UCSD-AML1 (cell line): ENCODE data around the gene HCFC1R1.

ENCODE experiments used
- DNase-seq: peaks from one replicate; lab custom pipeline; 2025; ENCODE audit not compliant: unreplicated experiment; lab: John Stamatoyannopoulos, UW

The HCFC1R1 gene

DNA sequence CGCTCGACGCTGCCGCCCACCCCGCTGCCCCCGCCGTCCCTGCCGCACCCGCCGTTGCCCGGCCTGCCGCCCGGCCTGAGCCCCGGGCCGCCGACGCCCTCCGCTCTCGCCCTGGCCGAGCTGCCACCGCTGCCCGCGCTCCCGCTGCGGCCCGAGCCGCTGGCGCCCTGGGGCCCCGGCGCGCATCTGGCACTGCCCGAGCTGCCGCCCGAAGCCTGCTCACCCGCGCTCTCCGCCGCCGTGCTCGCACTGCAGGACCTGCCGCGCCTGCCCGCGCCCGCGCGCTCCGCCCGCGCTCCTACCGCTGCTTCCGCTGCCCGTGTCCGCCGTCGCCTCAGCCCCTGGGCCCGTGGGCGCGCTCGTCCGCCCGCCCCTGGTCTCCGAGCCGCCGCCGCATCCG, 19.4 kb downstream of the HCFC1R1 start:
- peak; percentile 46 for DNase-seq

DNA sequence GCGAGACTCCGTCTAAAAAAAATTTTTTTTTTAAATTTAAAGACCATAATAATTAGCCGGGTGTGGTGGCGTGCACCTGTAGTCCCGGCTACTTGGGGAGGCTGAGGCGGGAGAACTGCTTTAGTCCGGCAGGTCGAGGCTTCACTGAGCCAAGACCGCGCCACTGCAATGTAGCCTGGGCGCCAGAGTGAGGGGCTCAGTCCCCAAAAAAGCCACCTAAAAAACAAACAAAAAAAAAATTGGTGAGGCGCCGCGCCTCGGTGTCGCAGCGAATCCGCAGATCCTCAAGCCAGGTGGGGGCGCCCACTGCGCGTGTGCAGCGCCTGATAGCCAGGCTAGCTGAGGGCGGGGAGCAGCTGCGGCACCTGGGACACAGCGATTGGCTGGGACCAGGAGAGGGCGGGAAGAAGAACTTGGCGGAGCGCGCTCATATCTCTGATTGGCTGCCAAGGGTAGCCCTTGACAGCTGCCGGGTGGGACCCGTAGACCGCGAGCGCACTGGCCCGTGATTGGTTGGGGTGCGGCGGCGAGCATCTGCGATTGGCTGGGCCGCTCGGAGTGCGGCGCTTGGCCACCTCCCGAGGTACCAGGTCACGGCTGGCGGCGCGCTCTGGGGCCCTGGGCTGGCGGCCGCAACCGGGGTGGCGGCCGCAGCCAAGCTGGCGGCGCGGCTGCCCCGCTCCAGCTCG, 20.0 kb downstream of the HCFC1R1 start:
- DNase-seq = peak; percentile 99

DNA sequence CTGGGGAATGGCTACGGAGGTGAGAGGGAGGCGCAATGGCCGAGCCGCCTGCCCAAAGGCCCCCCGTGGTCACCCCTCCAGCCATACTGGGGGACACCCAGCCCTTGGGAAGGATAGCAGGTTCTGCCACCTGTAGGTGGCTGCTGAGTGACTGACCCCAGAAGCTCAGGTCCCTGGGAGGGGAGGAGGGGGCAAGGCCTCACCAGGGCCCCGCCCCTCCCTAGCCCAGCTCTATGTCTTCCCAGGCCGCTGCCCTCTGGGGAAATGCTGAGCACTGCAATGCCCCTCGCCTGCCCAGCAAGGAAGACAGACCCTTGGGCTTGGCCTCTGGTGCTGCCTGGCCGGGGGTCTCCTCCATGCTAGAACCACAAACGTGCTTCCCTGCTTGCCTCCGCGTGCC, 22.4 kb downstream of the HCFC1R1 start:
- DNase-seq = no peak

DNA sequence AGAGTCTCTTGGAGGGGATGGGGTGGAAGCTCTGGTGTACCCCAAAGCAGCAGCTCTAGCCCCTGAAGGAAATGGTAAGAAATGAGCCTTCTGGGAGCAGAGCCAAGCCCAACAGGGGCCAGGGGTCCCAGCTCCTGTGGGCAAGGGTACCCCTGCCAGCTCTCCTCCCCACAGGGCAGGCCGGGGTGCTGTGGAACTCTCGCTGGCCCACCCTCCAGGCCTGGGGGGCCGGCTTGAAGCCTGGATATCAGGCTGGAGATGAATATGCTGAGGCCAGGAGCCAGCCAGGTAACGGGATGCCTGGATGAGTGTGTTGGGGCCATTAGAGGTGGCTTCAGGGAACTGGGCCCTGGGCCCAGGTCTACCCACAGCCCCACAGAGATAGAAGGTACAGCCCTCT, 23.2 kb downstream of the HCFC1R1 start:
- DNase-seq = no peak

DNA sequence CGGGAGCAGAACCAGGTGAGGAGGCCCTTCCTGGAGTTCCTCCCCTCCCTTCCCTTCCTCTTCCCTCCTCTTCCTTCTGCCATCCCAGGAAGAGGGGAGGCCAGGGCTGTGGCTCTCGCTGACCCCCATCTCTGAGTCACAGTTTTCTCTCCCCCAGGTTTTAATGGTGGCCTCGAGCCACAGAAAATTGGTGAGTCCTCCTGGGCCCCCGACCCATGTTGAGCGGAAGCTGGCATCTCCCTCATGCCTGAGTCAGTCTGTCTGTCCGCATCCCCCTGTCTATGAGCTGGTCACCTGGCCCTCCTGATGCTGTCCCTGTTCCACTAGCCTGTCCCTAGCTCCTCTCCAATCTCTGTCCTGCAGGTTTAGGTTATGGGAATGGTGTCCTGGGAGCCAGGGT, 23.8 kb downstream of the HCFC1R1 start:
- no peak for DNase-seq

DNA sequence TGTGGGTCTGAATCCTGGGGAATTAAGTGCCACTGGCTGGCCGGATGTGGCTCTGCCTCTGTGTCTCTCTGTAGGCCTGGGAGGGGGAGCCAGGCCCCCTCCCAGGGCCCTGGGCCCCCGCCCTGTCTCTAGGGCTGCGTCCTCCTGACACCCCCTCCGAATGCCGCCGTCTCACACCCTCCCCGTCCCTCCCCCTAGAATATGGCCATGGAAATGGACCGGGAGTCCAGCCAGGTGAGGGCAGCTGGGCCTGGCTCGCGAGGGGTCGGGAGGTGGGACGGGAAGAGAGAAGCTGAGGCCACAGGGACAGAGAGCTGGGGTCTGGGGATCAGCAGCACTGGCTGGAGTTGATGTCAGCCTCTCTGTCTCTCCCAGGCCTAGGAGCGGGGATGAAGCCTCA, 27.4 kb downstream of the HCFC1R1 start:
- DNase-seq = no peak

DNA sequence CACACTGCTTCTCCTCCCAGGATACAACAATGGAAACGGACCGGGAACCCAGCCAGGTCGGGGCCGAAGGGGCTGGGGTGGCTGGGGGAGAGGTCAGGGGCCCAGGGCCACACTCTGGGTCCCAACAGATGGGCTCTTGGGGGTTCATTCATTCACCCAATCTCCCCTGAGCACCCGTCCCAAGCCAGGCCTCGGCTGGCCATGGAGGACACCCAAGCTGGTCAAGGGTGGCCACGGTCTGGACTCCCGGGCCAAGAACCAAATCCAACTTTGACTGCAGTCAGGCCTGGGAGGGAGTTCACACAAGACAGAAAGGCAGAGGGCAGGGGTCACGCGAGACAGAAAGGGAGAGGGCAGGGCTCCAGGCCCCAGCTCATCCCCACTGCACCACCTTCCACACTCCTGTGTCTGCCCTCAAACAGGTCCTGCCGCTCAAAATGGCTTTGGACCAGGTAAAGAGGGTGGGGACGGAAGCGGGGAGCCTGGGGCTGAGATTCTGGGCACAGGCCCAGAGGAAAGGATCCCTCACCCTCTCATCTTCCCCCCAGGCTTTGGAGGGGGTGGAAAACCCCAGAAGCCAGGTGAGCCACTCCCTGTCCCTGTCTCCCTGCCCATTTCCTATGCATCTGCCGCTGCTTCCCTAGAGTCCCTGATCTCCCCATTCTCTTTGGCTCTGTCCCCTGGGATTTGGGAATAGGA, 31.2 kb downstream of the HCFC1R1 start:
- no peak for DNase-seq

DNA sequence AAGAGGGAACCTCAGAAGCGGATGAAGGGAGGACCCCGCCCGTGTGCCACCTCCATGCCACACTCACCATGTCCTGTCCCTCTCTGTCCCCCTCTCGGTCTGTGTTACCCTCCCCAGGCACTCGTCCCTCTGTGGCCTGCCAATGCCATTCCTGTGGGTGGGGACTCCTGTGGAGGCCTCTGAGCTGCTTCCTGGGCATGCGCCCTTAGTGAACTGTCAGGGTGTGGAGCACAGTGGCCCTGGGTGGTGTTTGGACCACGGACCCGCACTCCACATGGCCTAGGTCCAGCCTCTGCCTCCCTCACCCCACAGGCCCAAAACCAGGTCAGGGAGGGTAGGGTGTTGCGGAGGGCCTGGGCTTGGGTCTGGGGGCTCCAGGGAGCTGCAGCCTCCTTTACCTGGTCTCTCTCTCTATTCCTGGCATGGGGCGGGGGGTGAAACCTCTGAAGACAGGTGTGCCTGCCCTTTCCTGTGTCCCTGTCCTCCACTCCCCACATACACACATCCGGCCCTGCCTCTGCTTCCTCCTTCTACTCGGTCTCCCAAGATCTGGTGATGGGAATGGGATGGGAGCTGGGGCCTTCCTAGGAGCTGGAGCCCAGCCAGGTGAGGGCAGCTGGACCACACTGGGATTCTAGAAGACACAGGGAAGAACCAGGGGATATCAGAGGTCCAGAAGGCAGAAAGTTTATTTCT, 32.0 kb downstream of the HCFC1R1 start:
- no peak for DNase-seq

DNA sequence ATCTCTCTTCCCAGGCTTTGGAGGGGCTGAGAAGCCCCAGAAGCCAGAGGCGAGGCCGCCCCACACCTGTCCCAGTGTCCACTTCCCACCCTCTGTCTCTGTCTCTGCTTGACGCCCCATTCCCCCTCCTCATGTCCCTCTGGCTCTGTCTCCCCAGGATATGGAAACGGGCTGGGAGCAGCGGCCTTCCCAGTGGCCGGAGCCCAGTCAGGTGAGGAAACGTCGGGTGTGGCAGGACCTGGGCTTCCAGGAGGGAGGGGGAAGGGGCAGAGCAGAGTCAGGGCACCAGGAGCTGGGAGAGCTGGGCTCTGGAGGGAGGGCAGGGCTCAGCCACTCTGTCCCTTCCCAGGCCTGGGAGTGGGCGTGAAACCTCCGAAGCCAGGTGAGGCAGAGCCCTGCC, 32.9 kb downstream of the HCFC1R1 start:
- DNase-seq = no peak

DNA sequence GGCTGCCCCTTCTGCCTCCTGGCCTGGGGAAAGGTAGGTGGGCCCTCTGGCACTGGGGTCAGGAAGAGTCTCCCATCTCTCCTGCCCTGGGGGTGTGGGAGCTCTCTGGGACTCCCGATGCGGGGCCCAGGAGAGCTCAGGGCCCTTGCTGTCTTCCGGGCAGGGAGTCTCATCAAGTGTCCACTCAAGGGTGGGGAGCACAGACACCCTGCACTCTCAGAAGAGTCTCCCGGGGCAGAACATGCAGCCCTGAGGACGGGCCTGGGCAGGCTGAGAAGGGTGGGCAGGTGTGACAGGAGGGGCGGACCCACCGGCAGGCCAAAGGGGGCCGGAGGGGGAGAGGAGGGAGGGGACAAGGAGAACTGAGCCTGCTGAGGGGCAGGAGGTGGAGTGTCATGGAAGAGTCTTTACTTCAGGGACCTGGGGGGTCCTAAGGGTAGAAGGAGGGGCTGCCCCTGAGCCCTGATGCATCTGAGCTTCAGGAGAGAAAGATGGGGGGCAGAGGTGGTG, 35.1 kb downstream of the HCFC1R1 start:
- no peak for DNase-seq

DNA sequence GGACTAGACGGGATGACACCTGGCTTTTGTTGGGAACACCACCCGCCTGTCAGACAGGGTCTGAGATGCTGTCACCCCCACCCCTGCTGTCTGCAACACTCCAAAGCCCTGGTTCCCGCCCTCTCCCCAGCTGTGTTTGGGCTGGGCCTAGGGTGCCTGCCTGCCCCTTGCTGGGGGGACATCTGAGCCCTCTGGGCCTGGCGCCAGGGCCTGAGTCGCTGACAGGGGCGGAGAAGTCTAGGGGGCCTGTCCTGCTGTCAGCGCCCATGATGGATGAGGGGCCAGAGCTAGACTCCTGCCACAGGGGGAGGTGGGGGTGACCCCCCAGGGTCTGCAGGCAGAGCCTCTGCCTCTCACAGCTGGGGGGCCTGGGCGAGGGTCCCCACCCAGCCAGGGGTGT, 35.9 kb downstream of the HCFC1R1 start:
- DNase-seq = no peak

DNA sequence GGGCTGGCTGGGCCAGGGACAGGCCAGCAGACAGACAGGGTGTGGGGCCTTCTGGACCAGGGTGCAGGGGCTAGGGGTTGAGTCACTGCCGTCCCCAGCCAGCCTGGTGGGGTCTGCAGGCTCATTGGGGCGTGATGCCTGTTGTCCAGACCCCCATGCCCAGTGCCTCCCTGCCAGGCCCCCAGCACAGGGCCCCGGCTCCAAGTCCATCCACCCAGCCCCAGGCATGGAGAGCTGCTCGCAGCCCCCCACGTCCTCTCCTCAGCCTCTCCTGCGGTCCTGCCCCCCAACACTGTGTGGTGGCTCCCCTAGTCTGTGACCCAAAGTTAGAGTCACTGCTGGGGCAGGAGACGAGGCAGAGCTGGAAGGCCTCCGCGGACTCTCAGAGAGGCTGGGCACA, 36.5 kb downstream of the HCFC1R1 start:
- DNase-seq = no peak

DNA sequence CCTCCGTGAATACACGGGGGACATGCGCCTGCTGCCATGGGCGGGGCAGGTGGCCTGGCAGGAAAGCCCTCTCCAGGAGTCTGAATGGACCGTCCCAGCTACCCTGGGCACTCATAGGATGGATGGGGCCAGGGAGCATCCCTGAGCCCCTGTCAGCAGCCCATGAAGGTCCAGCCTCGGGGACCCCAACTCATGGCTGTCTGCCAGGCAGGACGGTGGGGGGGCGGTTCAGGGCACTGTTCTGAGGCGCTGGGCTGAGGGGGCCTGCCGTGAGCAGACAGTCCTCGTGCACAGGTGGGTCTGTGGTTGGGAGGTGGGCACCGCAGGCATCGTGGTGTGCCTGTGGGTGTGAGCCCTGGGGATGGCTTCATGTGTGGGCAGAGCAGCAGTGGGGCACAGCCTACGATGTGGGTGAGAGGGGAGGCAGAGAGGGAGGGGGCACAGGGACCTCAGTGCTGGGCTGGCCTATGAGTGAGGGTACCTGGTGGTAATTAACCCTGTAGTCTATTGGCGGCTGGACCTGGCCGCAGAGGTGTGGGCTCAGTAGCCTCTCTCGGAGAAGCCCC, 37.0 kb downstream of the HCFC1R1 start:
- no peak for DNase-seq

DNA sequence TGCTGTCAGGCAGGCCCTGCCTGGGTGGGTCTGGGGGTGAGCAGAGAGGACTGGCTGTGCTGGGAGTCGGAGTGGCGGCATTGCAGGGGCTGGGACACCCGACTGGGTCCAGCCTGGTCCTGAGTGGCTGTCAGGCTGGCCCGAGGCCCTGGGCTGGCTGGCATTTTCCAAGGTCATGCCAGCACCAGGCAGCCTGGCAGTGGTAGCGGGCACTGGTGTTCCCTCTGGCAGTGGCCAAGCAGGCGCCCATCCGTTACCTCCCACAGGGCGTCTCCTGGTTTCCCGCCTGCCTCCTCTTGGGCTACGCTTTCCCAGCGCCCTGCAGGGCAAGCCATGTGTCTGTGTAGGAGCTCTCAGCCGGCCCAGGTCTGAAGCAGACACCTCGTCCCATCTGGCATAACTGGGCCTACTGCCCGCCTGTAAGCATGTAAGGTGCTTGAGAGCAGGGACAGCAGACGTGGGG, 37.8 kb downstream of the HCFC1R1 start:
- DNase-seq = no peak

DNA sequence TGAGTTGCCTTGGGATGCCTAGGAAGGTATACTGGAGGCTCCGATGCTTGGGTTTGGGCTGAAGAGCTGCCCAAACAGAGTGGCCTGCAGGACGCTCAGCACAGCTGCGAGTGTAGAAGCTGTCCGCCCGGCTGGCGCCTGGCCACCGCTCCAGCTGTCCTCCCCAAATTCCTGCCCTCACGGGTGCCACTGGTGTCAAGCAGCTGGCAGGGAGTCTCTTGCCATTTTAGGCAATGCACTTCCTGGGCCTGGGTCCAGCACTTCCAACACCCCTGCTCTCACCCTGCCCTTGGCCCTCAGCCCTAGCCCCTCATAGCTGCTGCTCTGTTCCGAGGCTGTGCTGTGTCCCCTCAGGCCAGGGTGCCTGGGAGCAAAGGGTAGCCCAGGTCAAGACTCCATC, 38.3 kb downstream of the HCFC1R1 start:
- no peak for DNase-seq

DNA sequence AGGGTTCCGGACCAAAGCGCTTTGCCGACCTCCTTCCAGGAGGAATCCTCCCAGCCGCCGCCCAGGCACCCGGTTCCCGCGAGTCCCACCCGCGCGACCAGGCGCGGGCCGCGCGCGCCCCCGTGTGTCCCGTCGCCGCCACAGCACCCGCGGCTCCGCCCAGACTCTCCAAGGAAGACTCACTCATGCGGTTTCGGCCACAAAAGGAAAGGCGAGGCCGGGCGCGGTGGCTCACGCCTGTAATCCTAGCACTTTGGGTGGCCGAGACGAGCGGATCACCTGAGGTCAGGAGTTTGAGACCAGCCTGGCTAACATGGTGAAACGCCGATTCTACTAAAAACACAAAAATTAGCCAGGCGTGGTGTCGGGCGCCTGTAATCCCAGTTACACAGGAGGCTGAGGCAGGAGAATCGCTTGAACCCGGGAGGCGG, 40.0 kb downstream of the HCFC1R1 start:
- peak; percentile 83 for DNase-seq

DNA sequence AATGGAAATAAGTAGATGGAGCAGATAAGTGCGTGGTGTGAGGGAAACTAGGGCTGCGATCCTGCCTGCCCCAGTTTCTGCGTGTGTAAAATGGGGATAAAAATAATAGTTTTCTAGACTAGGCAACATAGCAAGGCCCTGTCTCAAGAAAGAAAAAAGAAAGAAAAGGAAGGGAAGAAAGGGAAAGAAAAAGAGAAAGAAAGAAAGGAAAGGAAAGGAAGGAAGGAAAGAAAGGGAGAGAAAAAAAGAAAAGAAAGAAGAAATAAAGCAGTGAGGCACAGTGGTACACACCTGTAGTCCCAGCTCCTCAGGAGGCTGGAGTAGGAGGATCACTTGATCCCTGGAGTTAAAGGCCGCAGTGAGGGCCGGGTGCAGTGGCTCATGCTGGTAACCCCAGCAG, 41.3 kb downstream of the HCFC1R1 start:
- no peak for DNase-seq

DNA sequence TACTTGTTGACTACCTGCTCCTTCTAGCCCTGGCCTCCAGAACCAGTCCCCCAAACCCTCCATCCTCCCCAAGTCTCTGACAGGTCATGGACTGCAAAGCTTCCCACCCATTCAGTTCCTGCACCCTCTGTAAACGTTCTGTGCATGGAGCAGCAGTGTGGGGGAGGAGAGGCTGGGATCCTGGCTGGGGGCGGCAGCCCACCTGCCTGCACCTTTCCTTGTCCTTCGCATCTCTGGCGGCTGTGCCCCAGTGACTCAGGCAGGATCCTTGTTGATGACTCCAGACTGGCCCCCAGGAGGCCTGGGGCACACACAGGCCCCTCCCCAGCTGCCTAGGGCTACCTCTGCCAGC, 41.9 kb downstream of the HCFC1R1 start:
- no peak for DNase-seq

DNA sequence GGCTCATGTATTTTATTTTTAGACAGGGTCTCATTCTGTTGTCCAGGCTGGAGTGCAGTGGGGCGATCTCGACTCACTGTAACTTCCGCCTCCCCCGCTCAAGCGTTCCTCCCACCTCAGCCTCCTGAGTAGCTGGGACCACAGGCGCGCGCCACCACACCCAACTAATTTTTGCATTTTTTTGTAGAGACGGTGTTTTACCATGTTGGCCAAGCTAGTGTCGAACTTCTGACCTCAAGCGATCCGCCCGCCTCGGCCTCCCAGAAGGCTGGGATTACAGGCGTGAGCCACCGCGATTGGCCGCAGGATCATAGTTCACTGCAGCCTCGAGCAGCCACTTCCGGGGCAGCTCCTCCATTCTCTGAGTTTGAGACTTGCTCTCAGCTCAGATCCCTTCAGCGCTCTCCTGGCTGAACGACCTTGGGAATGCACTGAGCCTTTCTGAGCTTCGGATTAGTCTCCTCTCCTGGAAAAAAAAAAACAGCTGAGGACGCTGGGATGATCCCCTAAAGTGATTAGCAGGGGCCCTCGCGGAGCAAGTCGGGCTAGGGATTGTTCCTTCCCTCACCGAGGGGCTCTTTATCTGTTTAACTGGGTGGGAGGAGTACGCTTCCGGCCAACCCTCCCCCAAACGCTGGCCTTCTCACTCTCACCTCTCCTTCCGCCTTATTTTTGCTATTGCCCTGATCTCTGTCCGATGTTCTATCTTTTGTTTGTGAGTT, 42.4 kb downstream of the HCFC1R1 start:
- DNase-seq = no peak

DNA sequence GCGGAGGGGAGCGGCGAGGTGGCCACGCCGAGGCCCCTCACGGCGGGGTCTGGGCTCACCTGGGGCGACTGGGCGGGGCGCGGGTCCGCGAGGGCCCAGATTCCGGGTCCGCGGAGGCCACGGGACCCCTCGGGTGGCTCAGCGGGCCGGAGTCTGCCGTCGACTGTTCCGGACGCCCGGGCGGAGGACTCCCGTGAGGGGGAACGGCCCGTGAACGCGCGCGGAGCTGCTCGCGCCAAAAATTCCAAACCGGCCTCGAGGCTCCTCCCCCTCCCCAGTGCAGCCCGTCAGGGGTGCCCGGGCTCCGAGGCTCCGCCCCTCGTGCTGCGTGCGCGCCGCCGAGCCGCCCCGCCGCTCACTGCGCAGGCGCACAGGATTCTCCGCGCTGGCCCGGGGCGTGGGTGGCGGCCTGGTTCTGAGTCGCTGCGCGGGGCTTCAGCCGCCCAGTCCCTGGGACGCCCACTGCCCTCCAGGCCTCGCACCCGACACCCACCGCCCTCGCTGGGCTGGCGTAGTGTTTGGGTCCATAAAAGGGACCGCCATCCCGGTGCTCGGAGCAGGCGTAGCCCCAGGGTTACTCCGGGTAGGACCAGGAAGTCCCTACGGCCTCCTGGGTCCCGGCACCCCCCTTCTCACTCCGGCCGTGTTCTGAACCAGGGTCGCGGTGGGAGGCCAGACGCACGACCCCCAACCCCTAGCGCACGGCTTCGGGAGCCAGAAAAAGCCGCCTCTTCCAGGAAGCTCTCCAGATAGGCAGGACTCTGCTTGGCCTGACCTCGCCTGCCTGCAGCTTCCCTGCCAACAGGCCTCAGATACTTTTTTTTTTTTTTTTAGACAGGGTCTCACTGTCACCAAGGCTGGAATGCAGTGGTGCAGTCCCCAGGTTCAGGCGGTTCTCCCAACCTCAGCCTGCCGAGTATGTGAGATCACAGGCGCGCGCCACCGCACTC, 43.2 kb downstream of the HCFC1R1 start, which contains the start of gene PKMYT1:
Gene PKMYT1, minus strand, starts transcription at position 220 of the 950 bp plus-strand sequence. CDS start 789 bp downstream, outside the sequence.
- DNase-seq = peak; percentile 93
